Kidney (tissue), 14 donors: ENCODE measurements around the gene SMAD4. TPM values are rescaled to one million over a fixed set of nuclear protein-coding genes. Genes with fewer than 3 reads are reported as not detected.

ENCODE experiments used
- DNase-seq, 5 donors: peaks; one replicate each; pipeline ENCODE4 v3.0.0-alpha.2; 2013 to 2020
- FAIRE-seq: peaks from 2 replicates; lab custom pipeline; 2012; peaks lifted over from hg19 to GRCh38; lab: Jason Lieb, UNC
- H3K27ac ChIP-seq, 2 donors: one replicate each; pipeline ENCODE4 v1.7.0; 2013; ENCODE audit warnings: low read depth in 2 of 2, low read length in 2 of 2, inconsistent platforms in 1 of 2
- H3K27me3 ChIP-seq: one replicate; pipeline ENCODE4 v1.7.1; 2013; ENCODE audit warnings: low read length, inconsistent platforms; ENCODE audit not compliant: control insufficient read depth, insufficient read depth
- H3K36me3 ChIP-seq, 3 donors: one replicate each; pipeline versions ENCODE4 v1.7.0 to v1.7.1; 2013; ENCODE audit warnings: low read length in 3 of 3, control low read depth in 1 of 3, inconsistent platforms in 1 of 3; ENCODE audit not compliant: insufficient read depth in 3 of 3, control insufficient read depth in 2 of 3
- H3K4me1 ChIP-seq, 3 donors: one replicate each; pipeline versions ENCODE4 v1.7.0 to v1.7.1; 2013; ENCODE audit warnings: low read length in 3 of 3, inconsistent platforms in 1 of 3, low read depth in 1 of 3; ENCODE audit not compliant: control insufficient read depth in 2 of 3, insufficient read depth in 2 of 3
- H3K4me3 ChIP-seq, 3 donors: one replicate each; pipeline versions ENCODE4 v1.7.0 to v1.8.1; 2013; ENCODE audit warnings: low read length in 3 of 3, control low read depth in 1 of 3, inconsistent platforms in 1 of 3
- H3K9ac ChIP-seq, 3 donors: one replicate each; pipeline versions ENCODE4 v1.7.0 to v1.7.1; 2013; ENCODE audit warnings: low read length in 3 of 3, control low read depth in 1 of 3, inconsistent platforms in 1 of 3
- H3K9me3 ChIP-seq, 3 donors: one replicate each; pipeline versions ENCODE4 v1.7.0 to v1.7.1; 2013; ENCODE audit warnings: low read length in 3 of 3, control low read depth in 1 of 3, inconsistent platforms in 1 of 3; ENCODE audit not compliant: control insufficient read depth in 2 of 3, insufficient read depth in 1 of 3
- intact Hi-C: fragments of 100-400 bp; cut with DNase I; formaldehyde crosslinking; loops from one replicate; pipeline ENCODE4 v1.11.1; 2022
- polyA plus RNA-seq: library from polyadenylated mRNA; stranded (reverse); fragments of 350-450 nt; fragmentation: Illumina TruSeq; extraction: RNeasy Lipid Tissue Mini Kit (QIAGEN cat#74804); gene quantifications from one replicate; pipeline ENCODE4 v1.2.3, GENCODE V29; 2014; ENCODE audit warnings: low read depth, low replicate concordance; ENCODE audit not compliant: insufficient read depth
- total RNA-seq: library from RNA; stranded (reverse); fragmentation: NEBNext Ultra II Directional; extraction: Animal tissue kit (Norgen Biotek cat#: 25700); gene quantifications from one replicate; pipeline ENCODE4 v1.2.1, GENCODE V29; 2021
- TF ChIP-seq, protein P1 (sequence below): IDR thresholded peaks from 3 replicates; pipeline ENCODE4 v1.5.1; 2012; ENCODE audit warnings: mild to moderate bottlenecking, moderate library complexity, borderline replicate concordance; ENCODE audit not compliant: insufficient read depth; ENCODE audit errors: extremely low read depth
- donor health status: control.
- donor health status: control.
- donor health status: control.
- donor health status: control.
- donor health status: control.
- donor health status: DM: yes; HTN: yes; CAD: no.
- donor health status: Normal renal cell carcinoma (clear cell type).

SMAD4 gene
- total and polyA plus RNA-seq, 2 donors from 2014 or later = 22.2 to 126 TPM

DNA sequence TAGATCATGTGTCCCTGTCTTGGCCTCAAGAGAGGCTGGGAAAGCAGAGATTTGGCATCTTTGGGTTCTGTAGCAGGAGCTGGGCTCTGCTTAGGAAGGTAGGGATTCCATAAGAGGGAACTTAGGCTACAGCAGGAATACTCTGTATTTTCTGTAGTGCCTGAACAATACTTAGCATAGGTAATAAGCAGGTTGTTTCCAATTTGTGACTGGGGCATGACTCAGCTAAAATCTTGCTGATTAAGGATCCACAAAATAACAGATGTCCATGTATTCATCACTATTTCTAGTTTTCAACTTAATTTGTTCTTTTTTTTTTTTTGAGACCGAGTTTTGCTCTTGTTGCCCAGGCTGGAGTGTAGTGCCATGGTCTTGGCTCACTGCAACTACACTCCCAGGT lies 68.5 kb downstream of the SMAD4 start:
- Histone ChIP-seq H3K9ac (no peak overlapping the region), H3K27me3 (no peaks in the 10 kb centered on the region), H3K4me1 (no peaks in the 10 kb centered on the region), H3K9me3 (peaks cover 0 to 8% (median 0%) of the 10 kb centered on the region in 3 donors), H3K27ac (no peak overlapping the region), H3K36me3 (no peaks in the 10 kb centered on the region), H3K4me3 (no peak overlapping the region)
- TF ChIP-seq, protein P1, sequence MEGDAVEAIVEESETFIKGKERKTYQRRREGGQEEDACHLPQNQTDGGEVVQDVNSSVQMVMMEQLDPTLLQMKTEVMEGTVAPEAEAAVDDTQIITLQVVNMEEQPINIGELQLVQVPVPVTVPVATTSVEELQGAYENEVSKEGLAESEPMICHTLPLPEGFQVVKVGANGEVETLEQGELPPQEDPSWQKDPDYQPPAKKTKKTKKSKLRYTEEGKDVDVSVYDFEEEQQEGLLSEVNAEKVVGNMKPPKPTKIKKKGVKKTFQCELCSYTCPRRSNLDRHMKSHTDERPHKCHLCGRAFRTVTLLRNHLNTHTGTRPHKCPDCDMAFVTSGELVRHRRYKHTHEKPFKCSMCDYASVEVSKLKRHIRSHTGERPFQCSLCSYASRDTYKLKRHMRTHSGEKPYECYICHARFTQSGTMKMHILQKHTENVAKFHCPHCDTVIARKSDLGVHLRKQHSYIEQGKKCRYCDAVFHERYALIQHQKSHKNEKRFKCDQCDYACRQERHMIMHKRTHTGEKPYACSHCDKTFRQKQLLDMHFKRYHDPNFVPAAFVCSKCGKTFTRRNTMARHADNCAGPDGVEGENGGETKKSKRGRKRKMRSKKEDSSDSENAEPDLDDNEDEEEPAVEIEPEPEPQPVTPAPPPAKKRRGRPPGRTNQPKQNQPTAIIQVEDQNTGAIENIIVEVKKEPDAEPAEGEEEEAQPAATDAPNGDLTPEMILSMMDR = no peak
- DNase-seq (no peak), FAIRE-seq (no peak)
- intact Hi-C loops = no loop called here

DNA sequence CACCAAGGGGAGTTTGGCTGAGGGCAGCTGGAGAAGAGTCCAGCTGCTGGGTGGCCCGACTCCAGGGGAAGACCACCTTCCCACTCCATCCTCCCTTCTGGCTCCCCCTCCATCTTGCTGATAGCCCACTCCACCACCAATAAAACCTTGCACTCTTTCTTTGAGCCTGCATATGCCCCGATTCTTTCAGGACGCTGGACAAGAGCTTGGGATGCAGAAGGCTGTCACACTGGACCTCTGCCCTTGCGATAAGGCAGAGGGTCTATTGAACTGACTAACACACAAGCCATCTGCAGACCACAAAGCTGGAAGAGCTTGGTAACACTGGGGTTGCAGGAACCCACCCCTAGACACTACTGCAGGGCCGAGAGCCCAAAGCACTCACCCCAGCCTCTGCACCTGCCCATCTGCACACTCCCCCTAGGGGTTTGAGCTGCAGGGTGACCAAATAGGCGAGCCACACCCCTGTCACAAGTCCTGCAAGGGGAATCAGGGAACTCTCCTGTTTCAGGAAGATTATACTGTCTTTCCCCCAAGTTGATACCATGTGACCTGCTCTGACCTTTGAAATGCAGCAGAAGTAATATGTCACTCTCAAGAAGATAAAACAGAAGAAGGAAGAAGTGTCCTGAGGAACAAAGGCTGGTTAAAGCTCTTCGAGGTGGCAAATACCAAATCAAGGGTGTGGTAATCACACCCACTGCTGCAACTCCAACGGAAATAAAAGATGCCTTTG lies 70.5 kb downstream of the SMAD4 start:
- H3K27ac ChIP-seq = no peak overlapping the region
- intact Hi-C loops = loop anchor here (10.0 kb wide), 1 partner anchor 294 kb away; no protein-coding TSS in a partner anchor
- no peak overlapping the region for H3K4me3 ChIP-seq
- H3K9me3 ChIP-seq = peaks cover 0 to 8% (median 0%) of the 10 kb centered on the region in 3 donors
- TF ChIP-seq, protein P1 = no peak
- DNase-seq (no peak), FAIRE-seq (no peak)
- H3K4me1 ChIP-seq = no peaks in the 10 kb centered on the region
- no peak overlapping the region for H3K9ac ChIP-seq
- no peaks in the 10 kb centered on the region for H3K36me3 ChIP-seq
- no peaks in the 10 kb centered on the region for H3K27me3 ChIP-seq

DNA sequence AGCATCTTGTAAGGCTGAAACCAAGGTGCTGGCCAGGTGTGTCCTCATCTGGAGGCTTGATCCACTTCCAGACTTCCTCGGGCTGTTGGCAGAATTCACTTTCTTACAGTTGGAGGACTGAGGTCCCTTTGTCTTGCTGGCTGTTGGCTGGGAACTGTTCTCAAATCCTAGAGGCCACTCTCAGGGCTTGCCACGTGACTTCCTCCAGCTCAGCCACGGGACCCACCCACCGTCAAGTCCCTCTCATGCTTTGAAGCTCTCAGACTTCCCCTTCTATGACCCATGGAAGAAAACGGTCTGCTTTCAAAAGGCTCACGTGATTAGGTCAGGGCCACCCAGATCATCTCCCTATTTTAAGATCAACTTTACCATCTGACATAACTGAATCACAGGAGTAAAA lies 77.1 kb downstream of the SMAD4 start:
- H3K9ac ChIP-seq = no peak overlapping the region
- no peak overlapping the region for H3K27ac ChIP-seq
- no peaks in the 10 kb centered on the region for H3K27me3 ChIP-seq
- DNase-seq (no peak), FAIRE-seq (no peak)
- H3K9me3 ChIP-seq = peaks cover 0 to 5% (median 0%) of the 10 kb centered on the region in 3 donors
- no peaks in the 10 kb centered on the region for H3K4me1 ChIP-seq
- intact Hi-C loops = loop anchor here (10.0 kb wide), 1 partner anchor 288 kb away; no protein-coding TSS in a partner anchor
- H3K4me3 ChIP-seq = no peak overlapping the region
- no peaks in the 10 kb centered on the region for H3K36me3 ChIP-seq
- TF ChIP-seq, protein P1 = no peak
